HL-60 (cell line): Measurements from ENCODE around the gene CD300LF.

ENCODE experiments used
- DNase-seq, 2 experiments: peaks; one replicate each; pipeline ENCODE4 v3.0.0-alpha.2; 2010 to 2020; ENCODE audit warnings: low read depth in 1 of 2, low spot score in 1 of 2
- H3K27ac ChIP-seq: fragments of 250-450 bp; sonication (Bioruptor Pico); replicated peaks from 2 replicates; pipeline ENCODE4 v1.5.1; 2020; ENCODE audit warnings: mild to moderate bottlenecking, moderate library complexity
- H3K27me3 ChIP-seq: fragments of 250-450 bp; sonication (Bioruptor Pico); 2 replicates; pipeline ENCODE4 v1.5.1; 2021; ENCODE audit warnings: mild to moderate bottlenecking, moderate library complexity; ENCODE audit not compliant: insufficient read depth, poor library complexity, severe bottlenecking
- H3K4me3 ChIP-seq: replicated peaks from 2 replicates; pipeline ENCODE4 v1.5.1; 2011; ENCODE audit warnings: mild to moderate bottlenecking, control low read depth, low read length; ENCODE audit not compliant: insufficient read depth
- CTCF ChIP-seq: IDR thresholded peaks from one replicate; pipeline ENCODE4 v1.5.1; 2011; ENCODE audit warnings: low read length, control low read depth, inconsistent platforms; ENCODE audit not compliant: insufficient read depth
- GABPA ChIP-seq: IDR thresholded peaks from 2 replicates; pipeline ENCODE4 v1.6.1; 2012; ENCODE audit warnings: low read depth
- POLR2AphosphoS5 ChIP-seq: IDR thresholded peaks from 2 replicates; pipeline ENCODE4 v1.6.1; 2012; ENCODE audit warnings: low read depth
- REST ChIP-seq: IDR thresholded peaks from 2 replicates; pipeline ENCODE4 v1.6.1; 2012; ENCODE audit warnings: low read depth; ENCODE audit not compliant: insufficient replicate concordance
- SPI1 ChIP-seq: IDR thresholded peaks from 2 replicates; pipeline ENCODE4 v1.6.1; 2012; ENCODE audit warnings: low read depth, mild to moderate bottlenecking, borderline replicate concordance

CD300LF gene

GRCh38 chr17:74654742-74655141 lies 58.0 kb downstream of the CD300LF start:
- H3K27ac ChIP-seq = no peak overlapping the region
- H3K27me3 ChIP-seq = peaks cover 5% of the 10 kb centered on the region
- DNase-seq = no peak
- no peak overlapping the region for H3K4me3 ChIP-seq
- no peak for TF ChIP-seq GABPA
- TF ChIP-seq SPI1 = no peak
- no peak for TF ChIP-seq REST
- no peak for TF ChIP-seq POLR2AphosphoS5
- TF ChIP-seq CTCF = no peak

GRCh38 chr17:74652020-74652419 lies 60.7 kb downstream of the CD300LF start:
- Histone ChIP-seq H3K27me3 (peaks cover 18% of the 10 kb centered on the region), H3K4me3 (no peak overlapping the region)
- TF ChIP-seq REST (no peak), POLR2AphosphoS5 (no peak), CTCF (no peak), GABPA (no peak)

GRCh38 chr17:74649909-74650308 lies 62.8 kb downstream of the CD300LF start:
- TF ChIP-seq POLR2AphosphoS5 (no peak), CTCF (no peak), GABPA (no peak), SPI1 (no peak), REST (no peak)
- no peak overlapping the region for H3K27ac ChIP-seq
- no peak for DNase-seq
- H3K4me3 ChIP-seq = no peak overlapping the region
- H3K27me3 ChIP-seq = peaks cover 19% of the 10 kb centered on the region

More at GRCh38 chr17:74652020-74652419, 60.7 kb downstream of the CD300LF start:
- H3K27ac ChIP-seq = no peak overlapping the region
- DNase-seq = no peak
